Testis (tissue), 3 donors: ENCODE data around the gene PITPNM1. TPM values are rescaled to one million over a fixed set of nuclear protein-coding genes. Genes with fewer than 3 reads are reported as not detected.

Source experiments
- DNase-seq: peaks from one replicate; pipeline ENCODE4 v3.0.0-alpha.2; 2019
- H3K27ac ChIP-seq, 2 donors: fragments of 200-600 bp; sonication (generic); one replicate each; pipeline ENCODE4 v1.5.1; 2019
- H3K27me3 ChIP-seq: fragments of 200-600 bp; sonication (generic); one replicate; pipeline ENCODE4 v1.5.1; 2019
- H3K36me3 ChIP-seq: fragments of 200-600 bp; sonication (generic); one replicate; pipeline ENCODE4 v1.5.1; 2017; ENCODE audit warnings: low read depth; ENCODE audit errors: missing control alignments
- H3K4me1 ChIP-seq: fragments of 200-600 bp; sonication (generic); one replicate; pipeline ENCODE4 v1.5.1; 2019
- H3K4me3 ChIP-seq, 2 donors: fragments of 200-600 bp; sonication (generic); one replicate each; pipeline ENCODE4 v1.5.1; 2017 to 2019
- H3K9me3 ChIP-seq: fragments of 200-600 bp; sonication (generic); one replicate; pipeline ENCODE4 v1.5.1; 2017
- CTCF ChIP-seq, 3 experiments: fragments of 450-650 bp in 2 of 3; fragments of 200-600 bp in 1 of 3; sonication (generic) in 1 of 3; IDR thresholded peaks; one replicate each; pipeline ENCODE4 v1.5.1; 2016 to 2019; ENCODE audit warnings: antibody characterized with exemption in 3 of 3, mild to moderate bottlenecking in 2 of 3, moderate library complexity in 1 of 3
- POLR2A ChIP-seq: fragments of 450-650 bp; IDR thresholded peaks from one replicate; pipeline ENCODE4 v1.6.1; 2017; ENCODE audit warnings: antibody characterized with exemption, mild to moderate bottlenecking, moderate library complexity
- WGBS, 2 donors: methylation state at CpG; one replicate each; pipeline ENCODE4 v1.1.5; 2018; 5-methylcytosine and 5-hydroxymethylcytosine counted together
- intact Hi-C: fragments of 100-400 bp; cut with DNase I; formaldehyde crosslinking; loops from one replicate; pipeline ENCODE4 v1.15.1; 2023; ENCODE audit warnings: low total_unique reads
- polyA plus RNA-seq: library from polyadenylated mRNA; stranded (reverse); fragments of 350-450 nt; fragmentation: Illumina TruSeq; extraction: RNeasy Lipid Tissue Mini Kit (QIAGEN cat#74804); gene quantifications from one replicate; pipeline ENCODE4 v1.2.3, GENCODE V29; 2014; ENCODE audit warnings: low read depth, low replicate concordance; ENCODE audit not compliant: insufficient read depth
- total RNA-seq, 2 donors: library from RNA; depleted of rRNA; stranded (reverse); fragments of >200 nt; gene quantifications; one replicate each; pipeline ENCODE4 v1.2.3, GENCODE V29; 2016

Gene PITPNM1
- total and polyA plus RNA-seq, 3 donors from 2014 or later: 15.5 to 23.5 (median 19.6) TPM

- TF ChIP-seq CTCF (IDR thresholded peaks at IDR 0.05) (no peak), POLR2A (no peak)
- no peak for DNase-seq
- intact Hi-C loops: no loop called here
- no peak overlapping the region for H3K27ac ChIP-seq
- no peaks in the 10 kb centered on the region for H3K4me1 ChIP-seq
- WGBS, 2 donors: 70 to 75% methylated on average over 29 to 65 of the region's 65 CpGs
- no peaks in the 10 kb centered on the region for H3K36me3 ChIP-seq
- peak overlapping the region in 1 of 2 donors; percentile 7 for H3K4me3 ChIP-seq
- no peaks in the 10 kb centered on the region for H3K9me3 ChIP-seq
- H3K27me3 ChIP-seq: no peaks in the 10 kb centered on the region
These were observed 11.4 kb downstream of the PITPNM1 start for GRCh38 chr11:67493548-67494370.

- TF ChIP-seq CTCF (IDR thresholded peaks at IDR 0.05) (no peak), POLR2A (no peak)
- DNase-seq: peak; percentile 29
- no peaks in the 10 kb centered on the region for H3K9me3 ChIP-seq
- 69 to 79% methylated on average over 6 to 46 of the region's 46 CpGs for WGBS, 2 donors
- no peaks in the 10 kb centered on the region for H3K4me1 ChIP-seq
- peak overlapping the region in 1 of 2 donors; percentile 7 for H3K4me3 ChIP-seq
- intact Hi-C loops: no loop called here
- H3K27me3 ChIP-seq: no peaks in the 10 kb centered on the region
- no peak overlapping the region for H3K27ac ChIP-seq
- no peaks in the 10 kb centered on the region for H3K36me3 ChIP-seq
These were observed 12.2 kb downstream of the PITPNM1 start for GRCh38 chr11:67492801-67493547.

- Histone ChIP-seq H3K9me3 (no peaks in the 10 kb centered on the region), H3K36me3 (no peaks in the 10 kb centered on the region), H3K4me1 (no peaks in the 10 kb centered on the region), H3K4me3 (no peak overlapping the region), H3K27me3 (no peaks in the 10 kb centered on the region), H3K27ac (no peak overlapping the region)
- TF ChIP-seq POLR2A: no peak
- no peak for TF ChIP-seq CTCF (IDR thresholded peaks at IDR 0.05)
- DNase-seq: no peak
- 88 to 89% methylated on average over 5 to 19 of the region's 19 CpGs for WGBS, 2 donors
- intact Hi-C loops: no loop called here
These were observed 13.0 kb downstream of the PITPNM1 start for GRCh38 chr11:67492069-67492727.

- WGBS, 2 donors: 86 to 93% methylated on average over 8 to 22 of the region's 24 CpGs
- Histone ChIP-seq H3K36me3 (no peaks in the 10 kb centered on the region), H3K4me3 (no peak overlapping the region), H3K27ac (no peak overlapping the region), H3K27me3 (no peaks in the 10 kb centered on the region), H3K9me3 (no peaks in the 10 kb centered on the region), H3K4me1 (no peaks in the 10 kb centered on the region)
- no peak for DNase-seq
- intact Hi-C loops: no loop called here
- TF ChIP-seq POLR2A: no peak
- no peak for TF ChIP-seq CTCF (IDR thresholded peaks at IDR 0.05)
These were observed 13.7 kb downstream of the PITPNM1 start for GRCh38 chr11:67491276-67492068.
